Kidney (tissue), 14 donors: ENCODE results near the gene ADGRD1. TPM values are rescaled to one million over a fixed set of nuclear protein-coding genes. Genes with fewer than 3 reads are reported as not detected.

Source experiments
- DNase-seq, 5 donors: peaks; one replicate each; pipeline ENCODE4 v3.0.0-alpha.2; 2013 to 2020
- FAIRE-seq: peaks from 2 replicates; lab custom pipeline; 2012; peaks lifted over from hg19 to GRCh38; lab: Jason Lieb, UNC
- H3K27ac ChIP-seq, 2 donors: one replicate each; pipeline ENCODE4 v1.7.0; 2013; ENCODE audit warnings: low read depth in 2 of 2, low read length in 2 of 2, inconsistent platforms in 1 of 2
- H3K27me3 ChIP-seq: one replicate; pipeline ENCODE4 v1.7.1; 2013; ENCODE audit warnings: low read length, inconsistent platforms; ENCODE audit not compliant: control insufficient read depth, insufficient read depth
- H3K36me3 ChIP-seq, 3 donors: one replicate each; pipeline versions ENCODE4 v1.7.0 to v1.7.1; 2013; ENCODE audit warnings: low read length in 3 of 3, control low read depth in 1 of 3, inconsistent platforms in 1 of 3; ENCODE audit not compliant: insufficient read depth in 3 of 3, control insufficient read depth in 2 of 3
- H3K4me1 ChIP-seq, 3 donors: one replicate each; pipeline versions ENCODE4 v1.7.0 to v1.7.1; 2013; ENCODE audit warnings: low read length in 3 of 3, inconsistent platforms in 1 of 3, low read depth in 1 of 3; ENCODE audit not compliant: control insufficient read depth in 2 of 3, insufficient read depth in 2 of 3
- H3K4me3 ChIP-seq, 3 donors: one replicate each; pipeline versions ENCODE4 v1.7.0 to v1.8.1; 2013; ENCODE audit warnings: low read length in 3 of 3, control low read depth in 1 of 3, inconsistent platforms in 1 of 3
- H3K9ac ChIP-seq, 3 donors: one replicate each; pipeline versions ENCODE4 v1.7.0 to v1.7.1; 2013; ENCODE audit warnings: low read length in 3 of 3, control low read depth in 1 of 3, inconsistent platforms in 1 of 3
- H3K9me3 ChIP-seq, 3 donors: one replicate each; pipeline versions ENCODE4 v1.7.0 to v1.7.1; 2013; ENCODE audit warnings: low read length in 3 of 3, control low read depth in 1 of 3, inconsistent platforms in 1 of 3; ENCODE audit not compliant: control insufficient read depth in 2 of 3, insufficient read depth in 1 of 3
- intact Hi-C: fragments of 100-400 bp; cut with DNase I; formaldehyde crosslinking; loops from one replicate; pipeline ENCODE4 v1.11.1; 2022
- polyA plus RNA-seq: library from polyadenylated mRNA; stranded (reverse); fragments of 350-450 nt; fragmentation: Illumina TruSeq; extraction: RNeasy Lipid Tissue Mini Kit (QIAGEN cat#74804); gene quantifications from one replicate; pipeline ENCODE4 v1.2.3, GENCODE V29; 2014; ENCODE audit warnings: low read depth, low replicate concordance; ENCODE audit not compliant: insufficient read depth
- total RNA-seq: library from RNA; stranded (reverse); fragmentation: NEBNext Ultra II Directional; extraction: Animal tissue kit (Norgen Biotek cat#: 25700); gene quantifications from one replicate; pipeline ENCODE4 v1.2.1, GENCODE V29; 2021
- TF ChIP-seq, protein P1 (sequence below): IDR thresholded peaks from 3 replicates; pipeline ENCODE4 v1.5.1; 2012; ENCODE audit warnings: mild to moderate bottlenecking, moderate library complexity, borderline replicate concordance; ENCODE audit not compliant: insufficient read depth; ENCODE audit errors: extremely low read depth
- donor health status: control.
- donor health status: control.
- donor health status: control.
- donor health status: control.
- donor health status: control.
- donor health status: DM: yes; HTN: yes; CAD: no.
- donor health status: Normal renal cell carcinoma (clear cell type).

Gene ADGRD1
- total and polyA plus RNA-seq, 2 donors from 2014 or later: 1.7 to 6.7 TPM

GRCh38 chr12:131057211-131057721 lies 103.6 kb downstream of the ADGRD1 start:
- no peak overlapping the region for H3K27ac ChIP-seq
- H3K27me3 ChIP-seq: no peaks in the 10 kb centered on the region
- H3K9ac ChIP-seq: no peak overlapping the region
- TF ChIP-seq, protein P1, sequence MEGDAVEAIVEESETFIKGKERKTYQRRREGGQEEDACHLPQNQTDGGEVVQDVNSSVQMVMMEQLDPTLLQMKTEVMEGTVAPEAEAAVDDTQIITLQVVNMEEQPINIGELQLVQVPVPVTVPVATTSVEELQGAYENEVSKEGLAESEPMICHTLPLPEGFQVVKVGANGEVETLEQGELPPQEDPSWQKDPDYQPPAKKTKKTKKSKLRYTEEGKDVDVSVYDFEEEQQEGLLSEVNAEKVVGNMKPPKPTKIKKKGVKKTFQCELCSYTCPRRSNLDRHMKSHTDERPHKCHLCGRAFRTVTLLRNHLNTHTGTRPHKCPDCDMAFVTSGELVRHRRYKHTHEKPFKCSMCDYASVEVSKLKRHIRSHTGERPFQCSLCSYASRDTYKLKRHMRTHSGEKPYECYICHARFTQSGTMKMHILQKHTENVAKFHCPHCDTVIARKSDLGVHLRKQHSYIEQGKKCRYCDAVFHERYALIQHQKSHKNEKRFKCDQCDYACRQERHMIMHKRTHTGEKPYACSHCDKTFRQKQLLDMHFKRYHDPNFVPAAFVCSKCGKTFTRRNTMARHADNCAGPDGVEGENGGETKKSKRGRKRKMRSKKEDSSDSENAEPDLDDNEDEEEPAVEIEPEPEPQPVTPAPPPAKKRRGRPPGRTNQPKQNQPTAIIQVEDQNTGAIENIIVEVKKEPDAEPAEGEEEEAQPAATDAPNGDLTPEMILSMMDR: no peak
- intact Hi-C loops: no loop called here
- H3K4me3 ChIP-seq: no peak overlapping the region
- DNase-seq: peak in 2 of 5 donors; percentile 22 to 64
- no peaks in the 10 kb centered on the region for H3K9me3 ChIP-seq
- no peaks in the 10 kb centered on the region for H3K4me1 ChIP-seq
- no peaks in the 10 kb centered on the region for H3K36me3 ChIP-seq
- no peak for FAIRE-seq

- no peak overlapping the region for H3K9ac ChIP-seq
- no peaks in the 10 kb centered on the region for H3K27me3 ChIP-seq
- TF ChIP-seq, protein P1: no peak
- intact Hi-C loops: no loop called here
- no peaks in the 10 kb centered on the region for H3K36me3 ChIP-seq
- no peak overlapping the region for H3K4me3 ChIP-seq
- FAIRE-seq (no peak), DNase-seq (peak in 3 of 5 donors; percentile 26 to 56 (median 26))
- no peaks in the 10 kb centered on the region for H3K9me3 ChIP-seq
- no peak overlapping the region for H3K27ac ChIP-seq
- H3K4me1 ChIP-seq: no peaks in the 10 kb centered on the region
Observed at GRCh38 chr12:131057722-131058515, 104.2 kb downstream of the ADGRD1 start.

DNA sequence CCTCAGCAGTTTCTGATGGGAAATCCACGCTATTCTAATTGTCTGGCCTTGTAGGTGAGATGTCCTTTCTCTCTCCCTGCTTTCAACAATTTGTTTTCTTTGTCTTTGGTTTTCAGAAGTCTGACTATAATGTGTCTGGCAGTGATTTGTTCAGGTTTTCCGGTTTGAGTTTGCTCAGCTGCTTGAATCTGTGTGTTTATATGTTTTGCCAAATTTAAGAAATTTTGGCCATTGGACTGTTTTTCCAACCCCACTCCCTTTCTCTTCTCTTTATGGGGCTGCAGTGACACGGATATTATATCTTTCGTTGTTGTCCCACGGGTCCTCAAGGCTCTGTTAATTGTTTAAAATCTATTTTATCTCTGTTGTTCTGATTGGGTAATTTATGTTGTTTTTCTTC lies 105.0 kb downstream of the ADGRD1 start:
- FAIRE-seq (no peak), DNase-seq (peak in 1 of 5 donors; percentile 42)
- Histone ChIP-seq H3K9ac (no peak overlapping the region), H3K27ac (no peak overlapping the region), H3K36me3 (no peaks in the 10 kb centered on the region), H3K9me3 (no peaks in the 10 kb centered on the region), H3K27me3 (no peaks in the 10 kb centered on the region), H3K4me3 (no peak overlapping the region), H3K4me1 (no peaks in the 10 kb centered on the region)
- TF ChIP-seq, protein P1: no peak
- intact Hi-C loops: no loop called here
